H9 (cell line): Measurements from ENCODE around the gene TBC1D2. TPM values are rescaled to one million over a fixed set of nuclear protein-coding genes. Genes with fewer than 3 reads are reported as not detected.

Source experiments
- DNase-seq: peaks from one replicate; pipeline ENCODE4 v3.0.0-alpha.2; 2017
- H2AFZ ChIP-seq: one replicate; pipeline ENCODE4 v1.6.1; 2013; ENCODE audit warnings: mild to moderate bottlenecking, low read length, control low read depth, moderate library complexity
- H2AK5ac ChIP-seq: 2 replicates; pipeline ENCODE4 v1.6.1; 2013; ENCODE audit warnings: low read length, control low read depth, mixed read lengths; ENCODE audit not compliant: insufficient read length
- H2BK120ac ChIP-seq: one replicate; pipeline ENCODE4 v1.6.1; 2013; ENCODE audit warnings: low read depth, mild to moderate bottlenecking, low read length, control low read depth, inconsistent platforms; ENCODE audit not compliant: poor library complexity, severe bottlenecking
- H2BK12ac ChIP-seq: 2 replicates; pipeline ENCODE4 v1.6.1; 2013; ENCODE audit warnings: low read length, control low read depth, mixed read lengths, low read depth; ENCODE audit not compliant: insufficient read length
- H2BK15ac ChIP-seq: 2 replicates; pipeline ENCODE4 v1.6.1; 2013; ENCODE audit warnings: low read depth, low read length, control low read depth
- H2BK20ac ChIP-seq: one replicate; pipeline ENCODE4 v1.6.1; 2013; ENCODE audit warnings: low read depth, mild to moderate bottlenecking, low read length, control low read depth, inconsistent platforms; ENCODE audit not compliant: poor library complexity, severe bottlenecking
- H2BK5ac ChIP-seq: 2 replicates; pipeline ENCODE4 v1.6.1; 2013; ENCODE audit warnings: low read length, control low read depth, mixed read lengths; ENCODE audit not compliant: insufficient read length
- H3K14ac ChIP-seq: 2 replicates; pipeline ENCODE4 v1.6.1; 2013; ENCODE audit warnings: low read length, control low read depth; ENCODE audit not compliant: insufficient read depth
- H3K18ac ChIP-seq: 2 replicates; pipeline ENCODE4 v1.6.1; 2013; ENCODE audit warnings: low read depth, mild to moderate bottlenecking, mixed read lengths, low read length, control low read depth; ENCODE audit not compliant: insufficient read length
- H3K23ac ChIP-seq: 2 replicates; pipeline ENCODE4 v1.6.1; 2013; ENCODE audit warnings: low read length, control low read depth, mixed read lengths, low read depth; ENCODE audit not compliant: insufficient read length
- H3K23me2 ChIP-seq: 2 replicates; pipeline ENCODE4 v1.6.1; 2013; ENCODE audit warnings: low read depth, mild to moderate bottlenecking, mixed read lengths, low read length, control low read depth; ENCODE audit not compliant: insufficient read length, poor library complexity, severe bottlenecking
- H3K27ac ChIP-seq: 2 replicates; pipeline ENCODE4 v1.5.1; 2013; ENCODE audit warnings: low read length, control low read depth, mixed read lengths, low read depth; ENCODE audit not compliant: insufficient read length
- H3K27me3 ChIP-seq: 2 replicates; pipeline ENCODE4 v1.6.1; 2013; ENCODE audit warnings: low read length, control low read depth, inconsistent platforms; ENCODE audit not compliant: insufficient read depth
- H3K4ac ChIP-seq: 2 replicates; pipeline ENCODE4 v1.6.1; 2013; ENCODE audit warnings: low read depth, mild to moderate bottlenecking, control low read depth, inconsistent platforms, low read length, moderate library complexity
- H3K4me1 ChIP-seq: 2 replicates; pipeline ENCODE4 v1.6.1; 2013; ENCODE audit warnings: low read length, control low read depth, inconsistent platforms; ENCODE audit not compliant: insufficient read depth
- H3K4me2 ChIP-seq: 2 replicates; pipeline ENCODE4 v1.6.1; 2013; ENCODE audit warnings: low read length, control low read depth, mixed read lengths; ENCODE audit not compliant: insufficient read length, insufficient read depth
- H3K56ac ChIP-seq: 2 replicates; pipeline ENCODE4 v1.6.1; 2013; ENCODE audit warnings: low read depth, mild to moderate bottlenecking, mixed read lengths, low read length, control low read depth; ENCODE audit not compliant: insufficient read length
- H3K79me1 ChIP-seq: 2 replicates; pipeline ENCODE4 v1.6.1; 2013; ENCODE audit warnings: low read depth, mild to moderate bottlenecking, moderate library complexity, low read length, control low read depth, inconsistent platforms; ENCODE audit not compliant: insufficient read depth, poor library complexity, severe bottlenecking
- H3K79me2 ChIP-seq: 2 replicates; pipeline ENCODE4 v1.6.1; 2013; ENCODE audit warnings: low read length, control low read depth, inconsistent platforms; ENCODE audit not compliant: insufficient read depth
- H3K9ac ChIP-seq: 2 replicates; pipeline ENCODE4 v1.6.1; 2013; ENCODE audit warnings: low read length, control low read depth, mixed read lengths; ENCODE audit not compliant: insufficient read length; ENCODE audit errors: extremely low read depth
- H3K9me3 ChIP-seq: one replicate; pipeline ENCODE4 v1.6.1; 2013; ENCODE audit warnings: low read depth, low read length, inconsistent platforms; ENCODE audit not compliant: control insufficient read depth
- H3T11ph ChIP-seq: one replicate; pipeline ENCODE4 v1.6.1; 2013; ENCODE audit warnings: mild to moderate bottlenecking, low read length, control low read depth, inconsistent platforms
- H4K20me1 ChIP-seq: one replicate; pipeline ENCODE4 v1.6.1; 2013; ENCODE audit not compliant: control insufficient read depth, insufficient read length, insufficient read depth
- H4K5ac ChIP-seq: 2 replicates; pipeline ENCODE4 v1.6.1; 2013; ENCODE audit warnings: low read depth, mild to moderate bottlenecking, mixed read lengths, low read length, control low read depth; ENCODE audit not compliant: insufficient read length
- H4K8ac ChIP-seq: replicated peaks from 2 replicates; pipeline ENCODE4 v1.6.1; 2013; ENCODE audit warnings: low read length, control low read depth, mixed read lengths, low read depth; ENCODE audit not compliant: insufficient read length
- H4K91ac ChIP-seq: 2 replicates; pipeline ENCODE4 v1.6.1; 2013; ENCODE audit warnings: low read depth, mild to moderate bottlenecking, moderate library complexity, mixed read lengths, low read length, control low read depth; ENCODE audit not compliant: insufficient read length
- H3K27ac Mint-ChIP-seq, 3 experiments: 2 replicates in 2 of 3; 3 replicates in 1 of 3; pipeline ENCODE4 v1.8.0; 2020 to 2021; ENCODE audit warnings: mixed read lengths in 3 of 3, mild to moderate bottlenecking in 1 of 3, moderate library complexity in 1 of 3
- H3K27me3 Mint-ChIP-seq: 2 replicates; pipeline ENCODE4 v1.8.0; 2021; ENCODE audit warnings: low read depth, mild to moderate bottlenecking, moderate library complexity, mixed read lengths
- H3K36me3 Mint-ChIP-seq, 3 experiments: 2 replicates in 2 of 3; 3 replicates in 1 of 3; pipeline ENCODE4 v1.8.0; 2020 to 2021; ENCODE audit warnings: low read depth in 3 of 3, mixed read lengths in 3 of 3; ENCODE audit not compliant: insufficient read depth in 1 of 3
- H3K4me1 Mint-ChIP-seq, 2 experiments: 2 replicates each; pipeline ENCODE4 v1.8.0; 2020; ENCODE audit warnings: mixed read lengths in 2 of 2
- H3K4me3 Mint-ChIP-seq, 2 experiments: 2 replicates in 1 of 2; 3 replicates in 1 of 2; pipeline ENCODE4 v1.8.0; 2020 to 2021; ENCODE audit warnings: mild to moderate bottlenecking in 2 of 2, mixed read lengths in 2 of 2, moderate library complexity in 1 of 2
- H3K9me3 Mint-ChIP-seq, 2 experiments: 2 replicates in 1 of 2; 3 replicates in 1 of 2; pipeline ENCODE4 v1.8.0; 2020; ENCODE audit warnings: mild to moderate bottlenecking in 2 of 2, mixed read lengths in 2 of 2, moderate library complexity in 1 of 2
- WGBS: extraction: QIAGEN DNeasy Blood & Tissue Kit; methylation state at CpG from one replicate; pipeline ENCODE4 v1.1.7; 2013; ENCODE audit warnings: missing lambda C conversion rate, low lambda C conversion rate, mixed read lengths; ENCODE audit not compliant: insufficient read length; ENCODE audit errors: extremely low coverage; 5-methylcytosine and 5-hydroxymethylcytosine counted together
- total RNA-seq: library from RNA; stranded (reverse); gene quantifications from 2 replicates; pipeline ENCODE4 v1.2.1, GENCODE V29; 2021
- TF ChIP-seq, protein P1 (sequence below): fragments of 200-600 bp; sonication (generic); conservative IDR thresholded peaks from 3 replicates; pipeline ENCODE4 v1.8.0; 2021; ENCODE audit warnings: antibody characterized with exemption, mild to moderate bottlenecking

The TBC1D2 gene
- total RNA-seq, 1 experiment from 2014 or later = 2.9 TPM

DNA sequence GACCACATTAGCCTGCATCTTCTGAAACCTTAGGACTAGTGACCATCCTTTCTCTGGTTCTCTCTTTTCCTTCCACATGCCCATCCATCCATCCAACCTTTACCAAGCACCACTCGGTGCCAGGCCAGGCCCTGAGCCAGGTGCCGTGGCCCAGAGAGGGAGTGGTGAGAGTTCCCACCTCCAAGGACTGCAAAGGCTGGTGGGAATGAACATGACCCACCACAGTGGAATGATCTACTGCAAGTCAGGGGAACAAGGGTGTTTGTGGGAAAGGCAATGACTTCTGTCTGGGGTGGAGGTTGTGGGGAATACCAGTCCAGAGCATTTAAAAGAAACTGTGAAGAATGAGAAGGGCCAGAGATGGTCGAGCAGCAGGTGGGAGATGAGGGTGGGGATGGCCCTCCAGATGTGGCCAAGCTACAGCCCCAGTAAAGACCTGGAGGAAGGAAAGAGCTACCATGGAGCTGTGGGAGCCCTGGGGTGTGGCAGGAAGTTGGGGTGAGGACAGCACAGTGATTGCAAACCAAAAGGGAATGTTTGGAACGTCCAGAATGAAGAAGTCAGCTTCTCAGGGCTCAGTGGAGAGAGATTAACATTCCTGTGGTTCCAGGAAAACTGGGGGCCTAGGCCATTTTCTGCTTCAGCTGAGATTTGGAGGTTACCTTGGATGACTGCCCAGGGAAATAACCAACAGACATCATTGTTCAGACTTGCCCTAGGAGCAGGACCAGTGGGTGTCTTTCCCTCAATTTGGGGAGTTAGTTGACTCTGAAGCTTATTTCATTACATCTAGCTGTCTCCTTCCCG, 32.4 kb downstream of the TBC1D2 start:
- no CpG with 5 or more reads among the region's 5 CpGs for WGBS
- Histone ChIP-seq H2BK12ac (no peak overlapping the region), H3K79me1 (no peaks in the 10 kb centered on the region), H2AK5ac (no peak overlapping the region), H4K8ac (no peak overlapping the region), H3K4me2 (no peak overlapping the region), H4K20me1 (no peaks in the 10 kb centered on the region), H3T11ph (no peak overlapping the region), H3K9ac (no peak overlapping the region), H2AFZ (no peak overlapping the region), H2BK120ac (no peak overlapping the region), H3K9me3 (no peaks in the 10 kb centered on the region), H3K23ac (no peak overlapping the region), H3K14ac (no peak overlapping the region), H3K23me2 (no peaks in the 10 kb centered on the region), H3K56ac (no peak overlapping the region), H4K5ac (no peak overlapping the region), H2BK15ac (no peak overlapping the region), H2BK20ac (no peak overlapping the region), H3K18ac (no peak overlapping the region), H2BK5ac (no peak overlapping the region), H3K4me1 (peaks cover 13% of the 10 kb centered on the region), H3K27me3 (no peaks in the 10 kb centered on the region), H3K79me2 (no peaks in the 10 kb centered on the region), H4K91ac (no peak overlapping the region), H3K4ac (no peak overlapping the region), H3K27ac (no peak overlapping the region)
- DNase-seq = no peak
- Mint-ChIP-seq H3K36me3 (peaks cover 0 to 11% (median 0%) of the 10 kb centered on the region in 3 experiments; a peak in 4 of 7 replicates), H3K4me1 (peaks cover 28 to 31% of the 10 kb centered on the region in 2 experiments), H3K9me3 (no peaks in the 10 kb centered on the region; a peak in 1 of 5 replicates), H3K27ac (peak overlapping the region in 1 of 3 experiments; percentile 18; a peak in 2 of 7 replicates), H3K4me3 (no peak overlapping the region; a peak in 1 of 5 replicates), H3K27me3 (no peaks in the 10 kb centered on the region)
- TF ChIP-seq, protein P1, sequence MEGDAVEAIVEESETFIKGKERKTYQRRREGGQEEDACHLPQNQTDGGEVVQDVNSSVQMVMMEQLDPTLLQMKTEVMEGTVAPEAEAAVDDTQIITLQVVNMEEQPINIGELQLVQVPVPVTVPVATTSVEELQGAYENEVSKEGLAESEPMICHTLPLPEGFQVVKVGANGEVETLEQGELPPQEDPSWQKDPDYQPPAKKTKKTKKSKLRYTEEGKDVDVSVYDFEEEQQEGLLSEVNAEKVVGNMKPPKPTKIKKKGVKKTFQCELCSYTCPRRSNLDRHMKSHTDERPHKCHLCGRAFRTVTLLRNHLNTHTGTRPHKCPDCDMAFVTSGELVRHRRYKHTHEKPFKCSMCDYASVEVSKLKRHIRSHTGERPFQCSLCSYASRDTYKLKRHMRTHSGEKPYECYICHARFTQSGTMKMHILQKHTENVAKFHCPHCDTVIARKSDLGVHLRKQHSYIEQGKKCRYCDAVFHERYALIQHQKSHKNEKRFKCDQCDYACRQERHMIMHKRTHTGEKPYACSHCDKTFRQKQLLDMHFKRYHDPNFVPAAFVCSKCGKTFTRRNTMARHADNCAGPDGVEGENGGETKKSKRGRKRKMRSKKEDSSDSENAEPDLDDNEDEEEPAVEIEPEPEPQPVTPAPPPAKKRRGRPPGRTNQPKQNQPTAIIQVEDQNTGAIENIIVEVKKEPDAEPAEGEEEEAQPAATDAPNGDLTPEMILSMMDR = no peak
